Activated CD4-positive, alpha-beta T cell treated with anti-CD3 and anti-CD28 coated beads for 4 hours (primary cell): Measurements from ENCODE around the gene PTTG1IP.
A peak's percentile ranks its signal among the peaks of the same experiment; 100 is the strongest.

Experiments used
- DNase-seq, 2 donors: peaks; one replicate each; pipeline ENCODE4 v3.0.0-alpha.2; 2020

PTTG1IP gene

DNA sequence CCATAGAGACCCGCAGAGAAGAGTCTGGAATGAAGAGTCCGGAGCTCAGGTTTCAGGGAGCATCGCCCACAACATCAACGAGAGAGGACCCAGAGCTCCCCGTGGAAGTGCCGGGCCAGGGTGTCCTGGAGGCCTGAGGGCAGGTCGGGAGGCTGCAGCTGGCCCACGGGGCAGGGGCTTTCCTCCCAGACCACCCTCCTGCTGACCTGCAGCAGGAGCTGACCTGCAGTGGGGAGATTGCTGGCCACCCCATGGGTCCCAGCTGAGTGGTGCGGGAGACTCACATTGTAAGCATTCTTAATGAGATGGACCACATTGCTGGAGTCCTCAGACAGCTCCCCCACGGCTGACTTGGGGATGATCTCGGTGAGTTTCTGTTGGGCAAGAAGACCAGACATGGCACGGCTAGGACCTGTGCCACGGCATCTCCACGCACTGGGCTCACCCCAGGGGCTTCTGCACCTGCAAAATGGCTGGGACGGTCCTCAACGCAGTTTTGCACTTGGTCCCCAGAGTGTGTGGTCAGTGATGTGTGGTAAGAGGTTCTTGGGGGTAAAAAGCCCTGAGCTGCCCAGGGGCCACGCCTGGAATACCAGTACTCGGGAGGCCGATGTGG, 21.3 kb upstream of the PTTG1IP start:
- DNase-seq, result no peak

DNA sequence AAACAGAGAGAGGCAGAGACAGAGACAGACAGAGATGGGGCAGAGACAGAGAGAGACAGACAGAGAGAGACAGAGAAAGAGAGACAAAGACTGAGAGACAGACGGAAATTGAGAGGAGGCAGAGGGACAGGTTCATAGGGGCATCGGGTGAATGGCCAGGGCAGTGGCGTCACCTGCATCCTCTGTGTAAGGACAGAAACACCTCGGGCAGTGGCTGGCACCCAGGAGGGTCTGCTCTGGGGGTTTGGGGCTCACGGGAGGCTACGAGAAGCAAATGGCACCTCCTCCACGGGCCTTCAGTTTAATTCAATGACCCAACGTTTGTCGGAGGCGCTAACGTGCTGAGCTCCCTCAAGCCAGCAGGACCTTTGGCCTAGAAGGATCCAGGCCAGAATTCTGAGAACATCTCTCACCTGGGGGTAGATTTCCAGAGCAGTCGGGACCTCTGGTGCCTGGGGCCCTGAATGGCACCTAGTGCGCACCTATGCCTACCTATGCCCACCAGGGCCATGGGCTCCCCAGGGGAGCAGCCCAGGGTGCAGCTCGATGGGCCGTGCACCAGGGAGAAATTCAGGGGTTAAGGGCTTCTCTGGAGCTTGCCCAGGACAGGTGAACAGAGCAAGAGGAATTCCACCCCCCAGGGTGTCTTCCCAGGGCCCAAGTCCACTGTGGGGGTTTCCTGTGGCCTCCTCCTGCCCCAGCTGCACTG, 20.6 kb upstream of the PTTG1IP start:
- no peak for DNase-seq

DNA sequence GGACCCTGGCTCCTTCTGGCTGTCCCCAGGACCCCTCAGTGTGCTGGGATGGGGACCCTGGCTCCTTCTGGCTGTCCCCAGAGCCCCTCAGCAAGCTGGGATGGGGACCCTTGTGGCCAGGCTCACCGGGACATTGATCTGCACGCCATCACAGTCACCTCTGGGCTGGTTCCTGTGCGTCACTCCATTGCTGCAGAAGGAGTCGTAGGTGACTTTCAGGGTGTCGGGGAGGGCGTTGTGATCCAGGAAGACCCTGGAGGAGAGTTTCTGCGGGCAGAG, 19.7 kb upstream of the PTTG1IP start:
- DNase-seq, result no peak

DNA sequence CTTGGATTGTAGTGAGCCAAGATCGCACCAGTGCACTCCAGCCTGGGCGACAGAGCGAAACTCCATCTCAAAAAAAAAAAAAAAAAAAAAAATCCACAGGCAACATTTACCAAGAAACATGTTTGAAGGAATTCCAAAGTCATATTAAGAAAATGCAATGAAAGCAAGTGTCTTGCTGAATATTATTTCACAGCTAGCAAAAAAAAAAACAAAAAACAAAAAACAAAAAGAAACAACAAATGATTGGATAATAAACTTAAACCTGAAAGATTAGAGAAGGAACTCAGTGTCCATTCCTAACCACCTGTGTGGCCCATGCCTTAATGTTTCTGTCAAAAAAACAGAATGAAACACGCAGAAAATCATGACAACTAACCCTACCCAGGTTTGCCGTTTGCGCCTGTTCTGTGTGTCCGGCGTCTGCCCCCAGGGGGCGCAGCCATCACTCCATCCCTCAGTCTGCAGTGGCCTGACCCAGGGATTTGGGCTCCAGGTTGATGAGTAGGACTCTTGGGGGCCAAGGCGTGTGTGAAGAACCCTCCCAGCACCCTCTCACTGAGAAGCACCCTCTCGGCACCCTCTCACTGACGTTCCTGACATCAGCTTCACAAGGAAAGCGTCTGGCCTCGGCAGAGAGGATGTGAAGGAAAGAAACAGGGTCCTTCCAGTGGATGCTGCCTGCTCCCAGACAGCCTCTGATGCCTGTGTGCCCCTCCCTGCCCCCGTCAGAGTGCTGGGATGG, 19.2 kb upstream of the PTTG1IP start:
- DNase-seq, result peak; percentile 77 to 83

DNA sequence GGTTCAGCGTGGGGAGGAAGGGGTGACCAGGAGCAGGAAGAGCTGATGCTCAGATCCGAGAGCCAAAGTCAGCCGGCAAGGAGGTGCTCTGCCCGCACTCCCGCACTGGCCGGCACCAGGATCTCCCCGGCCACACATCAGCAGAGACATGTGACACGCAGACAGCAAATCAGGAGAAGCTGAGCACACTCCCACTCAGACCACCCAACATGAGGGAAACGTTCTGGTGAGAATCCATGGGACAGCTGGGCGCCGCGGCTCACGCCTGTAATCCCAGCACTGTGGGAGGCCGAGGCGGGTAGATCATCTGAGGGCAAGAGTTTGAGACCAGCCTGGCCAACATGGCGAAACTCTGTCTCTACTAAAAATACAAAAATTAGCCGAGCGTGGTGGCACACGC, 18.6 kb upstream of the PTTG1IP start:
- DNase-seq, result no peak

DNA sequence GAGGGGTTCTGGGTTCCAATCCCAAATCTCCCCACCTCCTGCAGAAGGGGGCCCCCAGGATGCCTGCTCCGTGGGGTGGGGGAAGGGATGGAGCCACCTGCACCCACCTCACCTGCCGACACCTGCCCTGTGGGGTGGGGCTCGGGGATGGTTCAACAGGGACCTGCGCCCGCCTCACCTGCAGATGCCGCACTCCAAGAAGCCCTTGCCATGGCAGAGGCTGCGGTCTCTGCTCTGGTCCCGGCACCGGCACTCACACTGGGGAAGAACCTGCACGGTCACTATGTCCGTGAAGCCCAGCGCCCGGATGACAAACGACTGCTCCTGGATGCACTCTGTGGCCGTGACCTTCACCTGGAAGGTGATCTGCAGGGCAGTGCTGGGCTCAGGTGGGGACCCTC, 18.1 kb upstream of the PTTG1IP start:
- DNase-seq, result no peak

DNA sequence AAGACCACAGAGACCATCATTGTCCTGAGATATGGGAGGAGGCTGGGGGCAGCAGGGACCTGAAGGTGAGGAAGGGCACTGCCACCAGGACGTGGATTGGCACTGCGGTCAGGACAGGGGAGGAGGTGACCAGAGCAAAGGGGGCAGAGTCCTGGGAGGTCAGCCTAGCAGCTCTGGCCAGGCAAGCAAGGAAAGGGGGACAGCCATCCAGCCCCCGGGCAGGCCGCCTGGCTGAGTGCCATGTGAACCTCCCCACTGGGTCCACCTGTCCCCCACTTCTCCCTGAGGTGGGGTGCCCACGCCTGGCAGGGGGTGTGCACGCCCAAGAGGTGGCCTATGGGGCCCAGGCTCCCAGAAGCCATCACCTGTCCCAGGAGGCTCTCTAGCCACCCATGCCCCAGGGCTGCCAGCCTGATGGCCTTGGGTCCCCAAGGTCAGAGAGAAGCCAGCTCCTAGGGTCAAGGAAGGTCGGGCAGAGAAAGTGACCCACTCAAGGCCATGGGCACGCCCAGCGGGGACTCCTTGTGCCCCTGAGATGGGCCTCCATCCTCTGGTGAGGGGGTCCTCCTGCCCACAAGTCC, 17.6 kb upstream of the PTTG1IP start:
- DNase-seq, result no peak

DNA sequence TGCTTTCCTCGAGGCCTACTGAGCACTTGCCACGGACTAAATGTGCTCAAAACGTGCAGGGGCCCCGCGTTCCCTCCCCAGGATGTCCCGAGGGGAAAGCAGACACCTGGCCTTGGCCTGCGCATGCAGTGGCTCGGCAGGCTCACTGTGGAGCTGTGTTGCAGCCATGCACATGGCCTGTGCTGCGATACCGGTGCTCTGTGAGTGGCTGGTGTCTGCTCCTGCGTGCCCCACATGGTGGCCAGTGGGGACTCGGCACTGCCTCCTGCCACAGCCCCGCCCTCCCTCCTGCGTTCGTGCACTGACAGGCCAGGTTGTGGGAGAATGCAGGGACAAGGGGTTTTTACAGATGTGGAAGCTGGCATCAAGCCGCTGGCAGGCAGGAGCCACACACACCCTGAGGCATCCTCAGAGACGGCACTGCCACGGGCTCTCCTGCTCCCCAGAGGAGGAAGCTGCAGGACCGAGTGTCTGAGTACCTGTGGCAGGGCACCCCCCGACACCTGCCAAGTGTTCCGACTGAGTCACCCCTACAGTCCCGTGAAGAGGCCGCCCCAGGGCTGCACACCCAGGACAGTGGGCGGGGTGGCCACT, 16.9 kb upstream of the PTTG1IP start:
- no peak for DNase-seq

DNA sequence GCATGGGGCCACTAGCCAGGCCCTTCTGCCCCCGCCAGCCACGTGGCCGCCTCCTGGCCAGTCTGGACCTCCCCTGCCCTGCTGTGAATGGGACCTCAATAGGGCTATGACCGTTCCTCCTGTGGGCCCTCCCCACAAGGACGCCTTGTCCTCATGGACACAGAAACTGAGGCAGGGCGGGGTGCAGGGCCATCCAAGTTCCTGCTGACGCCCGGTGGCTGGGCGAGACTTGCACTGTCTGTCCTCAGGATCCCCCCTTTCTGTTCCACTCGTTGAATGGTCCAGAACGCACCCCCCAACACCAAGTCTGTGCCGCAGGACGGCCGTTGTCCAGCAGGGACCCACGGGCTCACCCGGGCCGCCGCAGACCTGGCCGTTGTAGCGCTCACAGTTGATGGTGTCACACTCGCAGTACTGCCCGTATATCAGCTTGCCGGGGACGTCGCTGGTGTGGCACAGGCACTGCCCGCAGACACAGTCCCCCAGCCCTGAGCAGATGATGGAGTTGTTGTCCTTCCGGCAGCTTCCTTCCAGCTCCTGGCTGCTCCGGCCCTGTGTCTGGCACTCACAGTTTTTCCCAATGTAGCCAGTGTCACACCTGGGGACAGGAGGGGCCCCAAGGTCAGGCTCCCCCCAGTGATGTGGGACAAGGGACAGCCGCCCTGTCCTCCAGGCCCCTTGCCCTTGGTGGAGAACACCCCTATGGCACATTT, 16.3 kb upstream of the PTTG1IP start:
- DNase-seq, result no peak

DNA sequence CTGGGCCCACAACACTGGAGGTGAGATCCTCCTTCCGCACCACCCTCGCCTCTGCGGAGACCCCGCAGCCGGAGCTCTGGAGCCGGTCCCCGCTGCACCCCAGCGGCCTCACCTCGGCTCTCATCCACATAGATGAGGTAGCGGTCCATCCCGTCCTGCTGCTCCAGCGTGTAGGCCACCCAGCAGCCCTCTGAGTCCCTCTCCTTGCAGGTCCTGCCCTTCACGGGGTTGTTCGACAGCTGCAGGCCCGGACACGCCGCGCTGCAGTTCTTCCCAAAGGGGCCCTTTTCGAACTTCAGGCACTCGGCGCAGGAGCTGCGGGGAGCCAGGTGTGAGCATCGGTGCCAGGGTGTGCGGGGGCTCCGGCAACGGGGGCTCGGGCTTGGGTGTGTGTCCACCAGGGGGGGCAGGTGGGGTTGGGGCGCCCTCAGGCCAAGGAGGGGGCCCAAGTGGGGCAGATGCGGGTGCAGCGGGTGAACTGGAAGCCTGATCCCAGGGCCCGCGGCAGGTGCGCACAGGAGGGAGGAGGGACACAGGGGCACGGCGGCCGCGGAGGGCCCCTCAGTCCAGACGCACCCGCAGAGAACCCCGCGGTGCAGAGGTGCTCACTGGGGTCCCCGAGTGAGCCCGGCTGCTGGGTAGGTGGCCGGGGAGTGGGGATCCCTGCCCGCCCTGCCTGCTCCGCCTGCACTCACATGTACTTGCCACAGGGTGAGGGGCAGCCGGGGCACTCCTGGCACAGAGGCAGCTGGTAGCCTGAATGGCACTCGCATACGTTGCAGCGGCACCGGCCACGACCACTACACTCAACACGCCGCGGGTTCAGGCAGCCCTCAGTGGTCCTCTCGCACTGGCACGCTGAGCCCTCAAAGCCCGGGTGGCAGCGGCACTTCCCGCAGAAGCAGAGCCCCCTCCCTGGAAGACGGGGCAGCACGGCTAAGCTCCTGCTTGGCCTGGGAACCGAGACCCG, 15.4 kb upstream of the PTTG1IP start:
- DNase-seq, result no peak

DNA sequence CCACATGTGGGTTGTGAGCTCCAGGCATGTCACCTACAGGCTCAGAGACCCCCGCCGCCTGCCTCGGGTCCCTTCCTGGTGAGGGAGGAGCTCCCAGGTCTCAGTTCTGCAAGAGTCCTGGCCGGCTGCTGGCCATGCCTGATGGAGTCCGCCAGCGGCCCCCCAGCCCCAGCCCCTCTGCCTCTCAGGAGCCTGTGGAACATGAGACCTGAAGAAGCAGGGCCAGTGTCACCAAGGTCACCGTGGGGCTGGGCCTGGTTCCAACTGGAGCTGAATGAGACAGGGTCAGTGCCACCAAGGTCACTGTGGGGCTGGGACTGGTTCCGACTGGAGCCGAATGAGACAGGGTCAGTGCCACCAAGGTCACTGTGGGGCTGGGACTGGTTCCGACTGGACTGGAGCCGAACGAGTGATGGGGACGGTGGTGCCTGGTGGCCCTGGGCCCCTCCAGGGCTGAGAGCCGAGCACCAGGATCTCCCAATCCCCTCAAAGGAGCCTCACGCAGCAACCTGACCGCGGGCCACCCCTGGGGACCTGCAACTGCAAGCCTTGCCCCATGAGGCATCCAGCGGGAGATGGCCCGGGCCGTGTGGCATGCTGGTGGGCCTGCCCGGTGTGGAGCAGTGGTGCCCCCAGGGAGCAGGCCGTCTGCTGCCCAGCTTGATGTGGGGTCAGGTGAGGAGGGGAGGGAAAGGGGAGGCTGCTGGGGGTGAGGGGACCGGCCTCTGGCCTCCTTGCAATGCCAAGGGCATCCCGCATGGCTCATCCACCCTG, 14.5 kb upstream of the PTTG1IP start:
- DNase-seq, result no peak

DNA sequence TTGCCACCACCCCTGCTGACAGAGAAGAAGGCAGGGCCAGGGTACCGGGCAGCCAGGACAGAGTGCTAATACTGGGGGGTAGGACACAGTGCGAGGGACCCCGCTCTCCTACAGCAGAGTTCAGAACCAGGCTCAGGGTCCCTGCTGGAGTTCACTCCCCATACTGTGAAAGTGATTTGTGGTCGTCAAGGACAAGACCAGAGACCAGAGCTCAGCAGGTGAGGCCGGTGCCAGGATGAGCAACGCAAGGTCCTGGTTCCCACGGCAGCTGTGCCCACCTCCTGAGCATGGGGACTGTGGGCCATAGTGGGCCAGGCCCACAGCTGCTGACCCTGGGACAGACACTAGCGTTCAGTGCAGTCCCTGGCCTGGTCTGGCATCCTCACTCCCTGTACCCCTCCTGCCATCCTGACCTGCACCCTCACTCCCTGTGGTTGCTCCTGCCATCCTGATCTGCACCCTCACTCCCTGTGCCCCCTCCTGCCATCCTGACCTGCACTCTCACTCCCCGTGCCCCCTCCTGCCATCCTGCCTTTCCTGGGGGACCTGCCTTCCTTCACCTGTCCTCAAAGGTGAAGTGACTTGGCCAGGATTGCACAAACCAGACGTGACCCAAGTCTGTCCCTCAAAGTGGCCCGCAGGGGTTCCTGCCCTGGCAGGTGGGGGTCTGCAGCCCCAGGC, 13.8 kb upstream of the PTTG1IP start:
- DNase-seq, result no peak

DNA sequence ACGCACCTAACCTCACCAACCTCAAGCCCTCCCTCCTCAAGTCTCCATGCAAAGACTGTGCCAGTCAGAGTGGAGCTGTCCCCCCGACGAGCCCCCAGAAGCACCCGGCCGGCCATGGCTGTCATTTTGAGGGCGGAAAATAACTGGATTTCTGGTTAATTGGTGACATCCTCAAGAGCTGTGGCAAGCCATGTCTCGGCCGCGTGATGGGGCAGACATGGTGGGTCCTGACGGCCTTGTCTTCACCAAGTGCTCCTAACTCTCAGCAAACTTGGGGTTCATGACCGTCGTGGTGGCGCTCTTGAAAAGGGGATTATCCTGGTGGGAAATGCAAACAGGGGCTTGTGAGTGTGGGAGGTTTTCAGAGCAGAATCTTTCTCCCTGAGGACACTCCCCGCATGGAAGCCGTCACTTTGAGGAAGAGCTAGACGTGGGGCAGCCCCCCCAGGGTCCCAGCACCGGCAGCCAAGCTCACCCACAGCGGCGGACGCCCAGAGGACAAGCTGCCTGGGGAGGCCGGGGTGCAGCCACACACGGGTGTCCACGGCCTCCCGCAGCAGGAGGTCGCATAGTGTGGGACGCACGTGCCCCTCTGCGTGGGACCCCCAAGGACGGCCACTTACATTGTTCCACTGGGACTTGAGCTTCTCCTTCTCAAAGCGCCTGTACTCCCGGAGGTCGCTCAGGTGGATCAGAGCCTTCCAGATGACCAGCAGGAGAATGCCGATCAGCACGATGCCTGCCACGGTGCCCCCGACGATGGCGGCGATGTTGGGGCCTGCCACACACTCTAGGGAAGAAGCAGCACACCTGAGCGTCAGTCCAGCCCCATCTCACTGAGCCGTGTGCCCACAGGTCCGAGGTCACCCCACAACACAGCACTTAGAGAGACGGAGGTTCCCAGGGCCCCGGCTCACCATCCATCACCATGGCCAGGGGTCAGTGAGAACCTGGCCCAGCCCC, 12.9 kb upstream of the PTTG1IP start:
- DNase-seq, result no peak

DNA sequence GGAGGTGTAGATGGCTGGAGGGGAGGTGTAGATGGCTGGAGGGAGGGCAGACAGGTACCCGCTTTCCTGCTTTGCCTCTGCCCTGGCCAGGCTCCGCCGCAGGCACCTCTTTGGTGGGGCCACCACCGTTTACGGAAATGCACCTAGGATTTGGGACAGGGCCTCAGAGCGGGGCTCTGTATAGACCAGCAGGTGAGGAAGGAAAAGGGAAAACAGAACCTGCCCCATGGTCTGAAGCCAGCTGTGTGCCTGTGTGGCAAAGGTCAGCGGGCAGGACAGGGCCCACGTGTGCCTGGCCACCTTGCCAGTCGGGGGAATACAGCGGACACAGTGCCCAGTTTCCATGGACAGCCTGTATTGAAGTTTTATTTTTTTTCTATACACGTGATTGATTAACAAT, 12.1 kb upstream of the PTTG1IP start:
- DNase-seq, result no peak

DNA sequence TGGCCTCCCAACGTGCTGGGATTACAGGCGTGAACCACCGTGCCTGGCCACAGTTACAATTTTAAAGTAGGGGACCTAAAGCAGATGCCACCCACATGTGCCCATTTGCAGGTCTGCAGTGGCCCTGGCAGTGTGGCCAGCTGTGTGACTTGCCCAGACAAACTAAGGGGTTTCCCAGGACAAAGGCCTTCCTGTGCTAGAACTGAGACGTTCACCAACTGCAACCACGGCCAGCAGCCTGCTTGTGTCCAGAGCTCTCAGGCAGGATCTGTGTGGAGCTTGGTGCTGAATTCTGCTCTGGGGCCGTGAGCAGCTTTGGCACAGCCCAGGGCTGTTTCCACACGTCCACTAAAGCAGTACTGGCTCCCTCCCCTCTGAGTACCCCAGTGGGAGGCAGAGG, 10.6 kb upstream of the PTTG1IP start:
- DNase-seq, result no peak

DNA sequence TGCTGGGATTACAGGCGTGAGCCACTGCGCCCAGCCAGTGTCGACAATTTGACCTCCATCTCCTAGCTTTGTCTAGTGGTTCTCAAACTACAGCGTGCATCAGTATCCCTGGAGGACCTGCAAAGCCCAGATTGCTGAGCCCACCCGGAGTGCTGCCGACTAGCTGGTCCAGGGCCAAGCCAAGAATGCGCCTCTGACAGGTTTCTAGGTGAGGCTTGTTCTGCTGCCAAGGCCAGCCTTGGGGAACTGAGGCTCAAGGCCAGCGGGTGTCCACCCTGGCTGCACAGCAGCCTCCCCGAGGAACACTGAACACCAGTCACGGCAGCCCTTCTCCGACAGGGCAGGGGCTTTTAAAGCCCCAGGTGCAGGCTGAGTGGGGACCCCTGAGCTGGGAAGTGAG, 9.8 kb upstream of the PTTG1IP start:
- DNase-seq, result no peak

DNA sequence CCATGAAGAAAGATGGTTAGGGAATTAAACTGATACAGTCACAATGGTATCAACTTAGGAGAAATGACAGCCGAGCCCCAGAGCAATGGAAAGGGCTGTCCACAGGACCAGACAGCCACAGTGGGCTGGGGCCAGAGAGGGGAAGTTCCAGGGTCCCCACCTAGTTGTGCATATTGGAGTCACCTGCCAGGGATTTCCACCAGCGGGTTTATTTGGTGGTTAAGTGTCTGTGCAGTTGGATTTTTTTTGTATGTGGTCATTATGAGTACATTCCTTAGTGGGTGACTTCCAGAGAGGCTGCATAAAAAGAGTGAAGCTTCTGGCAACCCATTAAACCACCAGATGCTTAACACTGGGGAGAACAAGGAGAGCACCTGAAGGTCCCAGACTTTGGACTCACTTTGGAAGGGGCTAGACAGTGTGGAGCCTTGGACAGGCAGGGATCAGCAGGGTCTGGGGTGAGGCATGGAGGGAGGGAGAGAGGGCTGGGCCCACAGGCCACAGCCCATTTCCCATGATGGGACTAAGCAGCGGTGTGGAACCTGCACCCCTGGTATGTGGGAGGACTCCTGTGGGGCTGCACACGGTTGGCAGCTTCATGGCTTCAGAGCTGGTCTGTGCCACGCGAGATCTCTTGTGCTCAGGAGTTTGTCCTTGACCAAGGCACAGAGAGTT, 7.8 kb upstream of the PTTG1IP start:
- DNase-seq, result no peak

DNA sequence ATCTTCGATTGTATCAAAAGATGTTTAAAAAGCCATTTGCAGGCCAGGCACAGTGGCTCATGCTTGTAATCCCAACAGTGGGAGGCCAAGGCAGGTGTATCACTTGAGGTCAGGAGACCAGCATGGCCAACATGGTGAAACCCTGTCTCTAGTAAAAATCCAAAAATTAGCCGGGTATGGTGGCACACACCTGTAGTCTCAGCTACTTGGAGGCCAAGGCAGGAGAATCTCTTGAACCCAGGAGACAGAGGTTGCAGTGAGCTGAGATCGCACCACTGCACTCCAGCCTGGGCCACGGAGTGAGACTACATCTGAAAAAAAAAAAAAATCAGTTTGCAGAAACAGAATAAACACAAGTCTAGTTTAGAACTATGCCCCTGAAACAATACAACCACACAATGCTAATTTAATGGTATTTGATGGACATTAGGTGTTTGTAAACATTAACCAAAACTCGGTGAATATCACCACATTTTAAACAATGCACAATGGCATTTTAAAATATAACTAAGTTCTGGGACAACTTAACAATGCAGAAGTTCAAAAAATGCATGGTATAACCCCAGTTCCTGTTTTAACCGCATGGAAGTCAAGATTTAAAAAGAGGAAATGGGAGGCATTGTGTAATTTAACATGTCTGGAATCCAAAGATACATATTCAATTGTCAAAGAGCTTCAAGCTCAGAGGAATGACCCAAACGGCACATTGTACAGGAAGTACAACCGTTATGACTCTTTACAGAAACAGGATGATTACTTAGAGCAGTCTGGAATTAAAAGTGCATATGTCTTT, 7.1 kb upstream of the PTTG1IP start:
- no peak for DNase-seq
